ENCODE results near the gene FGF18. TPM values are rescaled to one million over a fixed set of nuclear protein-coding genes. Genes with fewer than 3 reads are reported as not detected.

Gene FGF18
- total RNA-seq, 1 donor from 2014 or later = 1.7 TPM

- no peaks in the 10 kb centered on the region for H3K9me3 Mint-ChIP-seq
These were observed 4.2 kb upstream of the FGF18 start for GRCh38 chr5:171415115-171415730.

GRCh38 chr5:171416160-171417049 is 3.0 kb upstream of the FGF18 start:
- TF ChIP-seq CTCF (conservative IDR thresholded peaks at IDR 0.05) = no peak
- peaks cover 11% of the 10 kb centered on the region for H3K4me1 Mint-ChIP-seq (ENCODE audit: unreplicated experiment)
- no peaks in the 10 kb centered on the region for H3K9me3 Mint-ChIP-seq
- H3K27me3 Mint-ChIP-seq = peaks cover 13% of the 10 kb centered on the region
- no peak overlapping the region for H3K27ac Mint-ChIP-seq
- H3K4me3 Mint-ChIP-seq = no peak overlapping the region
- no peak for DNase-seq (ENCODE audit: extremely low spot score, unreplicated experiment)
- H3K36me3 Mint-ChIP-seq = peaks cover 13% of the 10 kb centered on the region

More at GRCh38 chr5:171415115-171415730, 4.2 kb upstream of the FGF18 start:
- TF ChIP-seq CTCF (conservative IDR thresholded peaks at IDR 0.05) = no peak
- peaks cover 4% of the 10 kb centered on the region for H3K4me1 Mint-ChIP-seq (ENCODE audit: unreplicated experiment)
- peaks cover 19% of the 10 kb centered on the region for H3K36me3 Mint-ChIP-seq
- H3K27ac Mint-ChIP-seq = no peak overlapping the region
- H3K27me3 Mint-ChIP-seq = peaks cover 4% of the 10 kb centered on the region
- no peak for DNase-seq (ENCODE audit: extremely low spot score, unreplicated experiment)
- no peak overlapping the region for H3K4me3 Mint-ChIP-seq

GRCh38 chr5:171418316-171418981 is 998 bp upstream of the FGF18 start:
- peak; percentile 89 for DNase-seq (ENCODE audit: extremely low spot score, unreplicated experiment)
- Mint-ChIP-seq H3K4me1 (ENCODE audit: unreplicated experiment) (peaks cover 11% of the 10 kb centered on the region), H3K4me3 (peak overlapping the region; percentile 85), H3K36me3 (peaks cover 4% of the 10 kb centered on the region), H3K27me3 (peaks cover 24% of the 10 kb centered on the region), H3K27ac (peak overlapping the region; percentile 74), H3K9me3 (no peaks in the 10 kb centered on the region)
- peak; percentile 94 for TF ChIP-seq CTCF (conservative IDR thresholded peaks at IDR 0.05)

- H3K4me3 Mint-ChIP-seq = peak overlapping the region; percentile 87
- H3K4me1 Mint-ChIP-seq (ENCODE audit: unreplicated experiment) = peaks cover 11% of the 10 kb centered on the region
- H3K36me3 Mint-ChIP-seq = no peaks in the 10 kb centered on the region
- DNase-seq (ENCODE audit: extremely low spot score, unreplicated experiment) = no peak
- H3K9me3 Mint-ChIP-seq = no peaks in the 10 kb centered on the region
- H3K27me3 Mint-ChIP-seq = peaks cover 24% of the 10 kb centered on the region
- no peak overlapping the region for H3K27ac Mint-ChIP-seq
- no peak for TF ChIP-seq CTCF (conservative IDR thresholded peaks at IDR 0.05)
These were observed 412 bp downstream of the FGF18 start for GRCh38 chr5:171419688-171420430.
